Neural cell (in vitro differentiated cells): ENCODE results near the gene PFKP.

ENCODE experiments used
- EZH2 ChIP-seq: fragments of 200-600, 300-800 bp; shearing (Covaris generic), sonication (generic); IDR thresholded peaks from 2 replicates; pipeline ENCODE4 v1.6.1; 2014; ENCODE audit warnings: antibody characterized with exemption, low read length, borderline replicate concordance, mild to moderate bottlenecking; ENCODE audit not compliant: insufficient read depth, poor library complexity, severe bottlenecking
- POLR2AphosphoS5 ChIP-seq: IDR thresholded peaks from 2 replicates; pipeline ENCODE4 v1.6.1; 2012
- SMC3 ChIP-seq: fragments of 450-650 bp; conservative IDR thresholded peaks from 2 replicates; pipeline ENCODE4 v1.6.1; 2014; ENCODE audit warnings: antibody characterized with exemption, mild to moderate bottlenecking, moderate library complexity; ENCODE audit not compliant: poor library complexity

GRCh38 chr10:3163879-3164278 is 96.5 kb downstream of the PFKP start:
- no peak for TF ChIP-seq EZH2
- TF ChIP-seq SMC3 = no peak
- TF ChIP-seq POLR2AphosphoS5 = no peak
